GM23248 (cell line): ENCODE data around the gene DMBX1. TPM values are rescaled to one million over a fixed set of nuclear protein-coding genes. Genes with fewer than 3 reads are reported as not detected.

Experiments
- DNase-seq: peaks from one replicate; pipeline ENCODE4 v3.0.0-alpha.2; 2015
- H2AFZ ChIP-seq: fragments of 200-600 bp; sonication (generic); 2 replicates; pipeline ENCODE4 v1.6.1; 2016; ENCODE audit warnings: antibody characterized with exemption
- H3F3A ChIP-seq: fragments of 200-600 bp; sonication (generic); 2 replicates; pipeline ENCODE4 v1.6.1; 2016; ENCODE audit warnings: mild to moderate bottlenecking, antibody characterized with exemption, mixed run types; ENCODE audit not compliant: insufficient read depth
- H3K27ac ChIP-seq: fragments of 200-600 bp; sonication (generic); 2 replicates; pipeline ENCODE4 v1.5.1; 2016; ENCODE audit warnings: mild to moderate bottlenecking
- H3K27me3 ChIP-seq: fragments of 200-600 bp; sonication (generic); replicated peaks from 2 replicates; pipeline ENCODE4 v1.6.1; 2016; ENCODE audit warnings: mild to moderate bottlenecking; ENCODE audit not compliant: insufficient read depth
- H3K36me3 ChIP-seq: fragments of 200-600 bp; sonication (generic); 2 replicates; pipeline ENCODE4 v1.6.1; 2016; ENCODE audit warnings: low read depth, mild to moderate bottlenecking
- H3K4me1 ChIP-seq: fragments of 200-600 bp; sonication (generic); 2 replicates; pipeline ENCODE4 v1.6.1; 2016; ENCODE audit warnings: mild to moderate bottlenecking; ENCODE audit not compliant: insufficient read depth
- H3K4me2 ChIP-seq: fragments of 200-600 bp; sonication (generic); one replicate; pipeline ENCODE4 v1.6.1; 2016; ENCODE audit warnings: mild to moderate bottlenecking; ENCODE audit not compliant: unreplicated experiment
- H3K4me3 ChIP-seq: fragments of 200-600 bp; sonication (generic); 2 replicates; pipeline ENCODE4 v1.5.1; 2016; ENCODE audit warnings: mild to moderate bottlenecking
- H3K79me2 ChIP-seq: fragments of 200-600 bp; sonication (generic); 2 replicates; pipeline ENCODE4 v1.6.1; 2016; ENCODE audit warnings: mild to moderate bottlenecking; ENCODE audit not compliant: insufficient read depth
- H3K9ac ChIP-seq: fragments of 200-600 bp; sonication (generic); 2 replicates; pipeline ENCODE4 v1.6.1; 2016; ENCODE audit warnings: mild to moderate bottlenecking
- H3K9me2 ChIP-seq: fragments of 200-600 bp; sonication (generic); 2 replicates; pipeline ENCODE4 v1.6.1; 2016; ENCODE audit warnings: mixed run types, mild to moderate bottlenecking, moderate library complexity; ENCODE audit not compliant: insufficient read depth
- H3K9me3 ChIP-seq: fragments of 200-600 bp; sonication (generic); one replicate; pipeline ENCODE4 v1.6.1; 2017; ENCODE audit warnings: low read depth
- H4K20me1 ChIP-seq: fragments of 200-600 bp; sonication (generic); 2 replicates; pipeline ENCODE4 v1.6.0; 2016; ENCODE audit not compliant: insufficient read depth
- EZH2 ChIP-seq: fragments of 200-600 bp; sonication (generic); IDR thresholded peaks from 2 replicates; pipeline ENCODE4 v1.6.1; 2018; ENCODE audit warnings: antibody characterized with exemption, mild to moderate bottlenecking; ENCODE audit not compliant: insufficient read depth, poor library complexity, severe bottlenecking
- EZH2phosphoT487 ChIP-seq: fragments of 200-600 bp; sonication (generic); IDR thresholded peaks from 2 replicates; pipeline ENCODE4 v1.6.1; 2018; ENCODE audit warnings: antibody characterized with exemption, moderate library complexity, mild to moderate bottlenecking, low read depth; ENCODE audit not compliant: insufficient read depth
- WGBS, 2 experiments: methylation state at CpG; one replicate each; pipeline ENCODE4 v1.1.6; 2015 to 2017; ENCODE audit warnings: low lambda C conversion rate in 2 of 2, low coverage in 1 of 2; ENCODE audit errors: missing lambda C conversion rate in 2 of 2; 5-methylcytosine and 5-hydroxymethylcytosine counted together
- in situ Hi-C: fragments of 300-500 bp; cut with MboI; formaldehyde crosslinking; loops from 2 replicates; pipeline ENCODE4 v1.15.0; 2020
- polyA plus RNA-seq: library from polyadenylated mRNA; unstranded; fragments of >200 nt; fragmentation: Nextera tagmentation; extraction: Ambion mirVana; gene quantifications from 2 replicates; pipeline ENCODE4 v1.2.1, GENCODE V29; 2016
- total RNA-seq: library from RNA; depleted of rRNA; stranded (reverse); fragments of >200 nt; shearing (Covaris generic); gene quantifications from 2 replicates; pipeline ENCODE4 v1.2.3, GENCODE V29; 2014

The DMBX1 gene
- total and polyA plus RNA-seq, 2 experiments from 2014 or later = not detected

GRCh38 chr1:46467183-46467504 is 22.5 kb upstream of the DMBX1 start:
- Histone ChIP-seq H3K9me3 (no peaks in the 10 kb centered on the region), H3K27ac (no peak overlapping the region), H3K36me3 (no peaks in the 10 kb centered on the region), H3K27me3 (peaks cover 25% of the 10 kb centered on the region), H4K20me1 (no peaks in the 10 kb centered on the region), H3K9ac (peak overlapping the region; percentile 70; the same call in 1 of the 2 replicates), H3F3A (peaks cover 4% of the 10 kb centered on the region; the same call in 1 of the 2 replicates), H3K79me2 (no peaks in the 10 kb centered on the region), H3K4me3 (peak overlapping the region; percentile 80; the same call in 1 of the 2 replicates), H3K4me1 (peaks cover 3% of the 10 kb centered on the region), H3K4me2 (peak overlapping the region; percentile 86), H2AFZ (peak overlapping the region; percentile 91; the same call in 1 of the 2 replicates), H3K9me2 (no peaks in the 10 kb centered on the region)
- no peak for TF ChIP-seq EZH2
- no peak for TF ChIP-seq EZH2phosphoT487
- in situ Hi-C loops = no loop called here
- WGBS, 2 experiments = 46 to 50% methylated on average over 8 of the region's 8 CpGs
- DNase-seq = no peak

GRCh38 chr1:46469881-46470280 is 19.8 kb upstream of the DMBX1 start:
- WGBS, 2 experiments = 28 to 32% methylated on average over 4 of the region's 4 CpGs
- TF ChIP-seq EZH2phosphoT487 = no peak
- TF ChIP-seq EZH2 = no peak
- in situ Hi-C loops = loop anchor here (10.0 kb wide), 1 partner anchor 55 kb away; no protein-coding TSS in a partner anchor

GRCh38 chr1:46471848-46472492 is 17.7 kb upstream of the DMBX1 start:
- Histone ChIP-seq H3K4me1 (no peaks in the 10 kb centered on the region), H2AFZ (no peak overlapping the region), H4K20me1 (no peaks in the 10 kb centered on the region), H3K27me3 (peaks cover 25% of the 10 kb centered on the region), H3F3A (no peaks in the 10 kb centered on the region), H3K9me3 (no peaks in the 10 kb centered on the region), H3K4me3 (no peak overlapping the region), H3K36me3 (no peaks in the 10 kb centered on the region), H3K27ac (no peak overlapping the region), H3K4me2 (no peak overlapping the region), H3K79me2 (no peaks in the 10 kb centered on the region), H3K9me2 (no peaks in the 10 kb centered on the region), H3K9ac (no peak overlapping the region)
- 41 to 45% methylated on average over 7 of the region's 7 CpGs for WGBS, 2 experiments
- no peak for DNase-seq
- in situ Hi-C loops = loop anchor here (10.0 kb wide), 1 partner anchor 53 kb away; no protein-coding TSS in a partner anchor
- TF ChIP-seq EZH2 (no peak), EZH2phosphoT487 (no peak)

More at GRCh38 chr1:46469881-46470280, 19.8 kb upstream of the DMBX1 start:
- no peaks in the 10 kb centered on the region for H3K79me2 ChIP-seq
- H3K9me2 ChIP-seq = no peaks in the 10 kb centered on the region
- no peaks in the 10 kb centered on the region for H3K4me1 ChIP-seq
- no peaks in the 10 kb centered on the region for H3K9me3 ChIP-seq
- H4K20me1 ChIP-seq = no peaks in the 10 kb centered on the region
- H3F3A ChIP-seq = no peaks in the 10 kb centered on the region
- H3K27me3 ChIP-seq = peaks cover 25% of the 10 kb centered on the region
- H2AFZ ChIP-seq = no peak overlapping the region
- no peak overlapping the region for H3K9ac ChIP-seq
- no peak overlapping the region for H3K27ac ChIP-seq
- DNase-seq = no peak
- H3K4me2 ChIP-seq = no peak overlapping the region
- H3K36me3 ChIP-seq = no peaks in the 10 kb centered on the region
- no peak overlapping the region for H3K4me3 ChIP-seq

- Histone ChIP-seq H3K9ac (no peak overlapping the region), H3K79me2 (no peaks in the 10 kb centered on the region), H3F3A (no peaks in the 10 kb centered on the region), H3K4me2 (no peak overlapping the region), H2AFZ (no peak overlapping the region), H3K9me3 (no peaks in the 10 kb centered on the region), H3K27ac (no peak overlapping the region), H4K20me1 (no peaks in the 10 kb centered on the region), H3K36me3 (no peaks in the 10 kb centered on the region), H3K4me3 (no peak overlapping the region), H3K4me1 (no peaks in the 10 kb centered on the region), H3K9me2 (no peaks in the 10 kb centered on the region), H3K27me3 (peaks cover 25% of the 10 kb centered on the region)
- in situ Hi-C loops = loop anchor here (10.0 kb wide), 1 partner anchor 52 kb away; no protein-coding TSS in a partner anchor
- no peak for DNase-seq
- WGBS, 2 experiments = 52 to 56% methylated on average over 7 of the region's 7 CpGs
- no peak for TF ChIP-seq EZH2phosphoT487
- TF ChIP-seq EZH2 = no peak
Observed at GRCh38 chr1:46472498-46473181, 17.0 kb upstream of the DMBX1 start.
